ENCODE measurements around the gene MEDAG.

Gene MEDAG

GRCh38 chr13:30905932-30906383 lies at the start of gene MEDAG:
MEDAG (plus strand) TSS chr13:30906271; CDS start chr13:30906516, 245 bp downstream.
- TF ChIP-seq ESRRG (CRISPR knock-in tag; IDR thresholded peaks at IDR 0.05) (no peak), ZNF70 (CRISPR knock-in tag; IDR thresholded peaks at IDR 0.05) (no peak), BACH2 (CRISPR knock-in tag; IDR thresholded peaks at IDR 0.05; ENCODE audit: borderline replicate concordance) (no peak), OSR1 (CRISPR knock-in tag; IDR thresholded peaks at IDR 0.05) (no peak), GLIS3 (CRISPR knock-in tag; IDR thresholded peaks at IDR 0.05) (no peak), ZNF565 (CRISPR knock-in tag; conservative IDR thresholded peaks at IDR 0.05; ENCODE audit: low read depth) (no peak), TCF4 (CRISPR knock-in tag; IDR thresholded peaks at IDR 0.05; ENCODE audit: borderline replicate concordance) (no peak), RARB (CRISPR knock-in tag; IDR thresholded peaks at IDR 0.05) (no peak), ARNTL (CRISPR knock-in tag; IDR thresholded peaks at IDR 0.05; ENCODE audit: borderline replicate concordance, low read depth) (no peak), ZNF8 (CRISPR knock-in tag; IDR thresholded peaks at IDR 0.05) (no peak), CREB5 (CRISPR knock-in tag; IDR thresholded peaks at IDR 0.05; ENCODE audit: low read depth) (no peak), PPARA (CRISPR knock-in tag; IDR thresholded peaks at IDR 0.05; ENCODE audit: borderline replicate concordance) (no peak), PATZ1 (CRISPR knock-in tag; IDR thresholded peaks at IDR 0.05; ENCODE audit: borderline replicate concordance) (no peak), TSHZ2 (CRISPR knock-in tag; IDR thresholded peaks at IDR 0.05) (no peak), ZFP30 (CRISPR knock-in tag; IDR thresholded peaks at IDR 0.05) (no peak), CSDC2 (CRISPR knock-in tag; IDR thresholded peaks at IDR 0.05) (no peak), POU6F1 (CRISPR knock-in tag; IDR thresholded peaks at IDR 0.05; ENCODE audit: borderline replicate concordance, low read depth) (no peak), CSRNP3 (CRISPR knock-in tag; IDR thresholded peaks at IDR 0.05) (no peak), SNAI2 (CRISPR knock-in tag; IDR thresholded peaks at IDR 0.05) (no peak), ZC3H10 (CRISPR knock-in tag; IDR thresholded peaks at IDR 0.05) (no peak)
- no peak for ATAC-seq

GRCh38 chr13:30857018-30857417 lies 49.1 kb upstream of the MEDAG start:
- no peak for TF ChIP-seq CSDC2 (CRISPR knock-in tag; IDR thresholded peaks at IDR 0.05)
- TF ChIP-seq ZNF70 (CRISPR knock-in tag; IDR thresholded peaks at IDR 0.05): no peak
- TF ChIP-seq RARB (CRISPR knock-in tag; IDR thresholded peaks at IDR 0.05): no peak
- no peak for TF ChIP-seq CREB5 (CRISPR knock-in tag; IDR thresholded peaks at IDR 0.05; ENCODE audit: low read depth)
- no peak for TF ChIP-seq OSR1 (CRISPR knock-in tag; IDR thresholded peaks at IDR 0.05)
- no peak for TF ChIP-seq ESRRG (CRISPR knock-in tag; IDR thresholded peaks at IDR 0.05)
- TF ChIP-seq ZFP30 (CRISPR knock-in tag; IDR thresholded peaks at IDR 0.05): no peak
- no peak for TF ChIP-seq TOX (CRISPR knock-in tag; IDR thresholded peaks at IDR 0.05; ENCODE audit: borderline replicate concordance)
- TF ChIP-seq TCF4 (CRISPR knock-in tag; IDR thresholded peaks at IDR 0.05; ENCODE audit: borderline replicate concordance): no peak
- no peak for TF ChIP-seq POU6F1 (CRISPR knock-in tag; IDR thresholded peaks at IDR 0.05; ENCODE audit: borderline replicate concordance, low read depth)
- TF ChIP-seq GLIS3 (CRISPR knock-in tag; IDR thresholded peaks at IDR 0.05): no peak
- TF ChIP-seq ZFP3 (CRISPR knock-in tag; IDR thresholded peaks at IDR 0.05): no peak
- TF ChIP-seq TSHZ2 (CRISPR knock-in tag; IDR thresholded peaks at IDR 0.05): no peak
- TF ChIP-seq SNAI2 (CRISPR knock-in tag; IDR thresholded peaks at IDR 0.05): no peak

More at GRCh38 chr13:30857018-30857417, 49.1 kb upstream of the MEDAG start:
- no peak for ATAC-seq
